Large intestine (tissue), 3 donors: Measurements from ENCODE around the gene PRPF40B. TPM values are rescaled to one million over a fixed set of nuclear protein-coding genes. Genes with fewer than 3 reads are reported as not detected.

Source experiments
- DNase-seq, 2 donors: peaks; one replicate each; pipeline versions ENCODE4 v3.0.0 to v3.0.0-alpha.2; 2013
- H3K27ac ChIP-seq: one replicate; pipeline ENCODE4 v1.5.1; 2013; ENCODE audit warnings: low read length
- H3K27me3 ChIP-seq: 2 replicates; pipeline ENCODE4 v1.6.1; 2013; ENCODE audit warnings: low read length; ENCODE audit not compliant: control insufficient read depth, insufficient read depth
- H3K36me3 ChIP-seq: 2 replicates; pipeline ENCODE4 v1.6.1; 2013; ENCODE audit warnings: low read length; ENCODE audit not compliant: control insufficient read depth, insufficient read depth
- H3K4me1 ChIP-seq: one replicate; pipeline ENCODE4 v1.6.1; 2013; ENCODE audit warnings: low read length; ENCODE audit not compliant: control insufficient read depth, insufficient read depth
- H3K4me3 ChIP-seq: one replicate; pipeline ENCODE4 v1.5.1; 2013; ENCODE audit warnings: low read length
- H3K9me3 ChIP-seq: one replicate; pipeline ENCODE4 v1.6.1; 2013; ENCODE audit warnings: mild to moderate bottlenecking, low read depth, low read length, moderate library complexity; ENCODE audit not compliant: control insufficient read depth
- WGBS: methylation state at CpG from one replicate; pipeline ENCODE4 v1.1.5; 2013; ENCODE audit warnings: low lambda C conversion rate; ENCODE audit not compliant: insufficient coverage; 5-methylcytosine and 5-hydroxymethylcytosine counted together
- polyA plus RNA-seq: library from polyadenylated mRNA; unstranded; fragments of 120-200 nt; gene quantifications from one replicate; pipeline ENCODE4 v1.2.1, GENCODE V29; 2013

Gene PRPF40B
- polyA plus RNA-seq, 1 donor: 19.0 TPM

DNA sequence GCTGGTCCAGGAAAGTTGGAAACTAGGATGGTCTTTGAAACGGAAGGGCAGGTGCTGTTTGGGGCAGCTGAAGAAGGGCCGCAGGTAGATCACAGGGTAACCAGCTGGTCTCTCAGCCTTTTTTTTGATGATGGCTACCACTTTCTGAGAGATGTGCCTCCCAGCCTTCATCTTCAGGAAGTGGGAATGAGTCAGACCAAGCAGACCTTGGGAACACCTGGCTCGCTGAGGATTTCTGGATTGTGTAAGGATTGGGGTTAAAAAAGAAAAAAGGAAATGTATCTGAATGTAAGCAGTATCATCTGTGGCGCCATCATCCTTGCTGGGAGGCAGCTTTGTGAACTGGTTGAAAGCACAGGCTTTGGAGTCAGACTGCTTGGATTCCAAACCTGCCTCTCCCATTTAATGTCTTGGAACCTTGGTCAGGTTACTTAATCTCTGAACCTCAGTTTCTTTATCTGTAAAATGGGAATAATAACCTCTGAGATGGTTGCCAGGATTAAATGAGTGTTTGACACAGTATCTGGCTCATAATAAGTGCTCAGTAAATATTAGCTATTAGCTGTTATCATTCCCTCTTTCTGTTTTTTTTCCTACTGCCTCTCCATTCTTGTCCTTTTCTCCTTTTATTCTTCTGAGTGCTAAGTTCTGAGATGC, 1.7 kb downstream of the PRPF40B start:
- Histone ChIP-seq H3K9me3 (no peaks in the 10 kb centered on the region), H3K36me3 (no peaks in the 10 kb centered on the region), H3K4me3 (no peak overlapping the region), H3K27me3 (no peaks in the 10 kb centered on the region), H3K27ac (no peak overlapping the region), H3K4me1 (peaks cover 14% of the 10 kb centered on the region)
- no peak for DNase-seq
- WGBS: 33% methylated on average over 1 of the region's 4 CpGs

DNA sequence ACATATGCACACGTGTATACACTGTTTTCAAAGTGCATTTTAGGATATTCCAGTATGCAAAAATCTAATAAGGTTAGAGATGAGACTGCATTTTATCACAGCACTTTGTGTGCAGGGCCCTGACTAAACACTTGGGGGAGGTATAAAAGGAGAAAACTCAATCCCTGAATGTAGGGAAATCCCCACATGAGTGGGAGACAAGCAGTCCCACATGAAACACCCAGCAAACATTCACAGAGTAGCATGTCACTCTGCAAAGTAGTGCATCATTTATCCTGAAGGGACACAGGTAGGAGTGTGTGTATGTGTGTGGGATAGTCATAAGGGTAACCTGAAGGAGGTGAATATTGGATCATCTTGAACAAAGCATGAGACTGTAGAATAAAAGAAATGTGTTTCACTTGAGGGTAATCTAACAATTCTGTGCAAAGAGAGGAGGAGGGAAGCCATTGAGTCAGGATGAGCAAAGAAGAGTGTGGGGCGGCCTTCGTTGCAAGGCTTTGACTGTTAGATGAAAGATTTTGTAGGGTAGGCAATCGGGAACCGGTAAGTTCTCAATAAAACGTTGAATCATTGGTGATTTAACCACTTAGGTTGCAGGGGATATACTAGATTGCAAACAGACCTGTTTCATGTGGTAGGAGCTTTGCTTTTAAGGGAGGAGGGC, 2.9 kb downstream of the PRPF40B start:
- WGBS: no CpG with 5 or more reads among the region's 6 CpGs
- DNase-seq: no peak
- Histone ChIP-seq H3K4me1 (peaks cover 14% of the 10 kb centered on the region), H3K27ac (no peak overlapping the region), H3K4me3 (no peak overlapping the region), H3K27me3 (no peaks in the 10 kb centered on the region), H3K9me3 (no peaks in the 10 kb centered on the region), H3K36me3 (no peaks in the 10 kb centered on the region)

- H3K4me1 ChIP-seq: peaks cover 10% of the 10 kb centered on the region
- WGBS: no CpG with 5 or more reads among the region's 1 CpG
- H3K9me3 ChIP-seq: no peaks in the 10 kb centered on the region
- no peak for DNase-seq
- H3K27me3 ChIP-seq: no peaks in the 10 kb centered on the region
- no peak overlapping the region for H3K27ac ChIP-seq
- H3K4me3 ChIP-seq: no peak overlapping the region
- H3K36me3 ChIP-seq: peaks cover 5% of the 10 kb centered on the region
Measured at GRCh38 chr12:49626836-49627235, 3.5 kb downstream of the PRPF40B start.

DNA sequence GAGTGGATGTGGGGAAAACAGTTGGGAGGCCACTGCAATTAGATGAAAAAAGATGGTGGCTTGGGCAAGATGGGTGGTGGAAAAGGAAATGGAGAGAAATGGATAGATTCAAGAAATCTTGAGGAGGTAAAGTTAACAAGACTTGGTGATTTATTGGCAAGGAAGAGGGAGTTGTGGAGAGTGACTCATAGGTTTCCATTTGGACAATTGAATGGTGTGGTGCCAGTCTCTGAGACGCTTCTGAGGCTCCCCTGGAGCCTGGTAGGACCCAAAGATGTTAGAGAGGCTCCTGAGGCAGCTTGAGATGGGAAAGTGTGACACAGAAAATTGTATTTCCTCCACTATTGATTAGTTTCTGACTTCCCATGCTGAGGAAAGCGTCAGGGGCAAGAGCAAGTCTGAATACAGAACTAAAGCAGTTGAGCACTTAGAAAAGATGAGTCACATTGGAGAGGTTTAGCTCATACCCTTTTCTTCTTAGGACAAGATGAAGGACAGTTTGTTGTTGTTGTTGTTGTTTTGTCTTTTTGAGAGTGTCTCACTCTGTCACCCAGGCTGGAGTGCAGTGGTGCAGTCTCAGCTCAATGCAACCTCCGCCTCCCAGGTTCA, 4.5 kb downstream of the PRPF40B start:
- Histone ChIP-seq H3K27me3 (no peaks in the 10 kb centered on the region), H3K36me3 (peaks cover 13% of the 10 kb centered on the region), H3K4me3 (no peak overlapping the region), H3K27ac (no peak overlapping the region), H3K4me1 (peaks cover 1% of the 10 kb centered on the region), H3K9me3 (no peaks in the 10 kb centered on the region)
- no peak for DNase-seq
- WGBS: no CpG with 5 or more reads among the region's 3 CpGs

- no CpG with 5 or more reads among the region's 6 CpGs for WGBS
- Histone ChIP-seq H3K27me3 (no peaks in the 10 kb centered on the region), H3K4me3 (no peak overlapping the region), H3K9me3 (no peaks in the 10 kb centered on the region), H3K27ac (no peak overlapping the region), H3K4me1 (peaks cover 13% of the 10 kb centered on the region), H3K36me3 (peaks cover 31% of the 10 kb centered on the region)
- DNase-seq: no peak
Measured at GRCh38 chr12:49631336-49631907, 8.1 kb downstream of the PRPF40B start.

- WGBS: no CpG with 5 or more reads among the region's 9 CpGs
- Histone ChIP-seq H3K27me3 (no peaks in the 10 kb centered on the region), H3K4me3 (no peak overlapping the region), H3K4me1 (peaks cover 13% of the 10 kb centered on the region), H3K36me3 (peaks cover 31% of the 10 kb centered on the region), H3K27ac (no peak overlapping the region), H3K9me3 (no peaks in the 10 kb centered on the region)
- no peak for DNase-seq
Measured at GRCh38 chr12:49632401-49632800, 9.0 kb downstream of the PRPF40B start.

GRCh38 chr12:49632986-49633702, 9.8 kb downstream of the PRPF40B start:
- WGBS: no CpG with 5 or more reads among the region's 8 CpGs
- H3K36me3 ChIP-seq: peaks cover 34% of the 10 kb centered on the region
- H3K4me3 ChIP-seq: no peak overlapping the region
- H3K27ac ChIP-seq: no peak overlapping the region
- no peaks in the 10 kb centered on the region for H3K9me3 ChIP-seq
- no peaks in the 10 kb centered on the region for H3K27me3 ChIP-seq
- no peak for DNase-seq
- peaks cover 13% of the 10 kb centered on the region for H3K4me1 ChIP-seq

DNA sequence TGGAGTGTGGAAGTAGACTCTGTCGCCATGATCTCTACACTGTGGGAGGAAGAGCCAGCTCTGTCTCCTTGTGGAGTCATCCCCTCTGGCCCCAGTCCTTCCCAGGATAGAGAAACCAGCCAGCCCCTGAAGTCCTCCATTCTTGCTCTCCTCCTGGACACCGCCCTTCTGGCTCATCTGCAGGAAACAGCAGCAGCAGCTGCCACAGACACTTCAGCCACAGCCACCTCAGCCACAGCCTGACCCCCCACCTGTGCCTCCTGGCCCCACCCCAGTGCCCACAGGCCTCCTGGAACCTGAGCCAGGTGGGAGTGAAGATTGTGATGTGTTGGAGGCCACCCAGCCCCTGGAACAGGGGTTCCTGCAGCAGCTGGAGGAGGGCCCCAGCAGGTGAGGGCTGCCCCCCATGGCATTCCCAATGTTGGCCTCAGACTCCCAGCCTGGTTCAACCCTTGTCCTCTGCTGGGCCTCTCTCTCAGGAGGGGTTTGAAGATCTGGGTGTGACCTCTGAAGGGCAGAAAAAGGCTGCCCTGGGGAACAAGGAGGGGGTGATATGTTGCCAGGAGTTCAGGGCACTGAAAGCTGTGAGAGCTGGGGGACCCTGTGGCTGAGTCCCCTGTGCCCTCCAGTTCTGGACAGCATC, 10.5 kb downstream of the PRPF40B start:
- Histone ChIP-seq H3K9me3 (no peaks in the 10 kb centered on the region), H3K4me1 (peaks cover 13% of the 10 kb centered on the region), H3K27ac (no peak overlapping the region), H3K4me3 (no peak overlapping the region), H3K27me3 (no peaks in the 10 kb centered on the region), H3K36me3 (peaks cover 36% of the 10 kb centered on the region)
- WGBS: no CpG with 5 or more reads among the region's 2 CpGs
- DNase-seq: peak in 1 of 2 donors; percentile 23

DNA sequence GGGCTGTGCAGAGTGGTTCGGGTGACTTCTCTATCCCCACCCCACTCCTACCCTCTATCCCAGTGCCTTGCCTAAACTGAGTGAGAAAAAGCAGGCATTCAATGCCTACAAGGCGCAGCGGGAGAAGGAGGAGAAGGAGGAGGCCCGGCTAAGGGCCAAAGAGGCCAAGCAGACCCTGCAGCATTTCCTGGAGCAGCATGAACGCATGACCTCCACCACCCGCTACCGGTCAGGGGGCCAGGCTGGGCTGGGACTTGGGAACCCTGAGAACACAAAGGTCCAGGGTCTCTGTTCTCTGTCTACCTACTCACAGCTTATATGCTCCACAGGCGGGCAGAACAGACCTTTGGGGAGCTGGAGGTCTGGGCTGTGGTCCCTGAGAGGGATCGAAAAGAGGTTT, 11.7 kb downstream of the PRPF40B start:
- WGBS: no CpG with 5 or more reads among the region's 9 CpGs
- Histone ChIP-seq H3K9me3 (no peaks in the 10 kb centered on the region), H3K36me3 (peaks cover 38% of the 10 kb centered on the region), H3K4me1 (peaks cover 13% of the 10 kb centered on the region), H3K4me3 (no peak overlapping the region), H3K27me3 (no peaks in the 10 kb centered on the region), H3K27ac (no peak overlapping the region)
- DNase-seq: no peak

DNA sequence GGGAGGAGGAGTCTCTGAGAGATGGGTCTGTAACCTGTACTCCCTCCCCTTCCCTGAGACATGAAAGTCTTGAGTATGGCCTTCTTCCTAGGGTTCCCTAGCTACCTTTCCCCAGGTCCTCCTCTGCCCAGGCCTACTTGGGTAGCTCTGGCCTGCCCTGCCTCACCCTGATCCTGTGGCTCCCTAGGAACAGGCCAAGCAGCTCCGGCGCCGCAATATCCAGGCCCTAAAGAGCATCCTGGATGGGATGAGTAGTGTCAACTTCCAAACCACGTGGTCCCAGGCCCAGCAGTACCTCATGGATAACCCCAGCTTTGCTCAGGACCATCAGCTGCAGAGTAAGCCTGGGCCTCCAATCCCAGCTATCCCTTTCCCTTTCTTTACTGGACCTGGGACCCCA, 12.3 kb downstream of the PRPF40B start:
- DNase-seq: no peak
- no peaks in the 10 kb centered on the region for H3K9me3 ChIP-seq
- H3K36me3 ChIP-seq: peaks cover 41% of the 10 kb centered on the region
- WGBS: no CpG with 5 or more reads among the region's 4 CpGs
- H3K4me1 ChIP-seq: peaks cover 13% of the 10 kb centered on the region
- H3K4me3 ChIP-seq: no peak overlapping the region
- no peaks in the 10 kb centered on the region for H3K27me3 ChIP-seq
- H3K27ac ChIP-seq: no peak overlapping the region
